Neural cell (in vitro differentiated cells): ENCODE results near the gene UCKL1. TPM values are rescaled to one million over a fixed set of nuclear protein-coding genes. Genes with fewer than 3 reads are reported as not detected.
"Not testable (repeated sequence)": the region's sequence is repeated elsewhere in the genome, so short reads cannot be mapped to it uniquely, and the experiment has no call there.

Experiments used
- H2AFZ ChIP-seq: fragments of 200-600, 300-800 bp; sonication (generic), shearing (Covaris generic); 2 replicates; pipeline ENCODE4 v1.6.0; 2014; ENCODE audit warnings: low read depth, mild to moderate bottlenecking, antibody characterized with exemption, low read length, moderate library complexity
- H3F3A ChIP-seq: fragments of 200-600 bp; shearing (Covaris generic); 2 replicates; pipeline ENCODE4 v1.6.1; 2016; ENCODE audit warnings: mild to moderate bottlenecking, moderate library complexity, mixed read lengths, antibody characterized with exemption, low read length; ENCODE audit not compliant: insufficient read depth, poor library complexity, severe bottlenecking
- H3K27ac ChIP-seq: fragments of 200-600, 300-800 bp; sonication (generic), shearing (Covaris generic); 2 replicates; pipeline ENCODE4 v1.5.1; 2014; ENCODE audit warnings: mild to moderate bottlenecking, low read length, moderate library complexity
- H3K27me3 ChIP-seq: fragments of 300-800, 200-600 bp; sonication (generic), shearing (Covaris generic); 2 replicates; pipeline ENCODE4 v1.6.0; 2014; ENCODE audit warnings: mild to moderate bottlenecking, low read depth, low read length, moderate library complexity; ENCODE audit not compliant: insufficient read depth
- H3K36me3 ChIP-seq: fragments of 300-800, 200-600 bp; sonication (generic), shearing (Covaris generic); 2 replicates; pipeline ENCODE4 v1.5.1; 2014; ENCODE audit warnings: mild to moderate bottlenecking, antibody characterized with exemption, low read length, moderate library complexity; ENCODE audit not compliant: insufficient read depth
- H3K4me2 ChIP-seq: fragments of 300-800, 200-600 bp; sonication (generic), shearing (Covaris generic); 2 replicates; pipeline ENCODE4 v1.6.0; 2014; ENCODE audit warnings: mild to moderate bottlenecking, low read length
- H3K4me3 ChIP-seq: fragments of 300-800, 200-600 bp; sonication (generic), shearing (Covaris generic); 2 replicates; pipeline ENCODE4 v1.5.1; 2014; ENCODE audit warnings: mild to moderate bottlenecking, low read length, moderate library complexity
- H3K79me2 ChIP-seq: fragments of 200-600 bp; shearing (Covaris generic); replicated peaks from 2 replicates; pipeline ENCODE4 v1.6.0; 2014; ENCODE audit warnings: mild to moderate bottlenecking, low read length, moderate library complexity; ENCODE audit not compliant: insufficient read depth
- H3K9ac ChIP-seq: fragments of 300-800, 200-600 bp; sonication (generic), shearing (Covaris generic); 2 replicates; pipeline ENCODE4 v1.6.1; 2016; ENCODE audit warnings: mild to moderate bottlenecking, low read length, mixed read lengths
- H3K9me2 ChIP-seq: fragments of 200-600 bp; shearing (Covaris generic); 2 replicates; pipeline ENCODE4 v1.6.1; 2016; ENCODE audit warnings: mild to moderate bottlenecking, low read length, mixed read lengths; ENCODE audit not compliant: insufficient read depth
- H3K9me3 ChIP-seq: fragments of 200-600, 300-800 bp; sonication (generic), shearing (Covaris generic); 2 replicates; pipeline ENCODE4 v1.6.1; 2016; ENCODE audit warnings: mild to moderate bottlenecking, mixed run types, low read length, moderate library complexity, mixed read lengths
- H4K20me1 ChIP-seq: fragments of 200-600 bp; shearing (Covaris generic); 2 replicates; pipeline ENCODE4 v1.6.1; 2016; ENCODE audit warnings: mild to moderate bottlenecking, mixed run types; ENCODE audit not compliant: insufficient read depth
- EP300 ChIP-seq: fragments of 450-650 bp; conservative IDR thresholded peaks from 2 replicates; pipeline ENCODE4 v1.6.1; 2014; ENCODE audit warnings: antibody characterized with exemption, mild to moderate bottlenecking, moderate library complexity; ENCODE audit not compliant: poor library complexity, severe bottlenecking
- EZH2 ChIP-seq: fragments of 200-600, 300-800 bp; shearing (Covaris generic), sonication (generic); IDR thresholded peaks from 2 replicates; pipeline ENCODE4 v1.6.1; 2014; ENCODE audit warnings: antibody characterized with exemption, low read length, borderline replicate concordance, mild to moderate bottlenecking; ENCODE audit not compliant: insufficient read depth, poor library complexity, severe bottlenecking
- MXI1 ChIP-seq: fragments of 450-650 bp; conservative IDR thresholded peaks from 2 replicates; pipeline ENCODE4 v1.6.1; 2014; ENCODE audit warnings: antibody characterized with exemption, mild to moderate bottlenecking; ENCODE audit not compliant: poor library complexity, severe bottlenecking
- POLR2AphosphoS5 ChIP-seq: IDR thresholded peaks from 2 replicates; pipeline ENCODE4 v1.6.1; 2012
- RAD21 ChIP-seq: fragments of 450-650 bp; conservative IDR thresholded peaks from 2 replicates; pipeline ENCODE4 v1.6.1; 2014; ENCODE audit warnings: antibody characterized with exemption, mild to moderate bottlenecking, moderate library complexity
- SMC3 ChIP-seq: fragments of 450-650 bp; conservative IDR thresholded peaks from 2 replicates; pipeline ENCODE4 v1.6.1; 2014; ENCODE audit warnings: antibody characterized with exemption, mild to moderate bottlenecking, moderate library complexity; ENCODE audit not compliant: poor library complexity
- TAF1 ChIP-seq: IDR thresholded peaks from 2 replicates; pipeline ENCODE4 v1.6.1; 2012; ENCODE audit warnings: low read depth
- polyA plus RNA-seq: library from polyadenylated mRNA; depleted of rRNA; stranded (reverse); fragments of >200 nt; gene quantifications from 2 replicates; pipeline ENCODE4 v1.2.3, GENCODE V29; 2014
- TF ChIP-seq, protein P1 (sequence below): IDR thresholded peaks from 2 replicates; pipeline ENCODE4 v1.6.1; 2012; ENCODE audit warnings: borderline replicate concordance
- TF ChIP-seq, protein P2 (sequence below): fragments of 450-650 bp; IDR thresholded peaks from 2 replicates; pipeline ENCODE4 v1.5.1; 2014; ENCODE audit warnings: antibody characterized with exemption, mild to moderate bottlenecking, moderate library complexity; ENCODE audit not compliant: poor library complexity, severe bottlenecking

Gene UCKL1
- polyA plus RNA-seq, 1 donor from 2014 or later: 58.9 TPM

DNA sequence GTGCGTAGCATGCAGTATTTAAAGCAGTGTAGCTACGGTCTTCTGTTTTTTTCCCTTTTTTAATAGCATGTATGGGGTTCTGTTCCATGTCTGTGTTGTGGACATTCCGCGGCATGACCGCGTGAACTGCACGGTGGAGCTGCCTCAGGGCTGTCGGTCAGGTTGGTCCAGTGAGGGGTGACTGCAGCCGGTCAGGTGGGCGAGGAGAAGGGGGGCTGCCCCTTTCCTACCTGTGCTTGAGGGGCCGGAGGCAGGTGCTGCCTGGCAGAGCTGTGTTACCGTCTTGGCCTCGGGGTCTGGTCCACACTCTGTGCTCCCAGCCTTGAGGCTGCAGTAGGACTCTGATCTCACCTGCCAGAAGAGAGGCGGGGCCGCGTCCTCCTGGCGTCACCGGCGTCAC is 24.5 kb downstream of the UCKL1 start:
- H3K9me3 ChIP-seq: no peaks in the 10 kb centered on the region
- H3F3A ChIP-seq: no peaks in the 10 kb centered on the region
- no peak overlapping the region for H3K9ac ChIP-seq
- H3K9me2 ChIP-seq: no peaks in the 10 kb centered on the region
- H2AFZ ChIP-seq: no peak overlapping the region
- H3K4me3 ChIP-seq: no peak overlapping the region
- no peak overlapping the region for H3K27ac ChIP-seq
- H3K36me3 ChIP-seq: peaks cover 3% of the 10 kb centered on the region
- H3K27me3 ChIP-seq: no peaks in the 10 kb centered on the region
- no peaks in the 10 kb centered on the region for H4K20me1 ChIP-seq
- H3K4me2 ChIP-seq: no peak overlapping the region
- TF ChIP-seq EZH2: no peak
- TF ChIP-seq, protein P1, sequence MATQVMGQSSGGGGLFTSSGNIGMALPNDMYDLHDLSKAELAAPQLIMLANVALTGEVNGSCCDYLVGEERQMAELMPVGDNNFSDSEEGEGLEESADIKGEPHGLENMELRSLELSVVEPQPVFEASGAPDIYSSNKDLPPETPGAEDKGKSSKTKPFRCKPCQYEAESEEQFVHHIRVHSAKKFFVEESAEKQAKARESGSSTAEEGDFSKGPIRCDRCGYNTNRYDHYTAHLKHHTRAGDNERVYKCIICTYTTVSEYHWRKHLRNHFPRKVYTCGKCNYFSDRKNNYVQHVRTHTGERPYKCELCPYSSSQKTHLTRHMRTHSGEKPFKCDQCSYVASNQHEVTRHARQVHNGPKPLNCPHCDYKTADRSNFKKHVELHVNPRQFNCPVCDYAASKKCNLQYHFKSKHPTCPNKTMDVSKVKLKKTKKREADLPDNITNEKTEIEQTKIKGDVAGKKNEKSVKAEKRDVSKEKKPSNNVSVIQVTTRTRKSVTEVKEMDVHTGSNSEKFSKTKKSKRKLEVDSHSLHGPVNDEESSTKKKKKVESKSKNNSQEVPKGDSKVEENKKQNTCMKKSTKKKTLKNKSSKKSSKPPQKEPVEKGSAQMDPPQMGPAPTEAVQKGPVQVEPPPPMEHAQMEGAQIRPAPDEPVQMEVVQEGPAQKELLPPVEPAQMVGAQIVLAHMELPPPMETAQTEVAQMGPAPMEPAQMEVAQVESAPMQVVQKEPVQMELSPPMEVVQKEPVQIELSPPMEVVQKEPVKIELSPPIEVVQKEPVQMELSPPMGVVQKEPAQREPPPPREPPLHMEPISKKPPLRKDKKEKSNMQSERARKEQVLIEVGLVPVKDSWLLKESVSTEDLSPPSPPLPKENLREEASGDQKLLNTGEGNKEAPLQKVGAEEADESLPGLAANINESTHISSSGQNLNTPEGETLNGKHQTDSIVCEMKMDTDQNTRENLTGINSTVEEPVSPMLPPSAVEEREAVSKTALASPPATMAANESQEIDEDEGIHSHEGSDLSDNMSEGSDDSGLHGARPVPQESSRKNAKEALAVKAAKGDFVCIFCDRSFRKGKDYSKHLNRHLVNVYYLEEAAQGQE: no peak
- TF ChIP-seq TAF1: no peak
- TF ChIP-seq RAD21: no peak
- TF ChIP-seq, protein P2, sequence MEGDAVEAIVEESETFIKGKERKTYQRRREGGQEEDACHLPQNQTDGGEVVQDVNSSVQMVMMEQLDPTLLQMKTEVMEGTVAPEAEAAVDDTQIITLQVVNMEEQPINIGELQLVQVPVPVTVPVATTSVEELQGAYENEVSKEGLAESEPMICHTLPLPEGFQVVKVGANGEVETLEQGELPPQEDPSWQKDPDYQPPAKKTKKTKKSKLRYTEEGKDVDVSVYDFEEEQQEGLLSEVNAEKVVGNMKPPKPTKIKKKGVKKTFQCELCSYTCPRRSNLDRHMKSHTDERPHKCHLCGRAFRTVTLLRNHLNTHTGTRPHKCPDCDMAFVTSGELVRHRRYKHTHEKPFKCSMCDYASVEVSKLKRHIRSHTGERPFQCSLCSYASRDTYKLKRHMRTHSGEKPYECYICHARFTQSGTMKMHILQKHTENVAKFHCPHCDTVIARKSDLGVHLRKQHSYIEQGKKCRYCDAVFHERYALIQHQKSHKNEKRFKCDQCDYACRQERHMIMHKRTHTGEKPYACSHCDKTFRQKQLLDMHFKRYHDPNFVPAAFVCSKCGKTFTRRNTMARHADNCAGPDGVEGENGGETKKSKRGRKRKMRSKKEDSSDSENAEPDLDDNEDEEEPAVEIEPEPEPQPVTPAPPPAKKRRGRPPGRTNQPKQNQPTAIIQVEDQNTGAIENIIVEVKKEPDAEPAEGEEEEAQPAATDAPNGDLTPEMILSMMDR: no peak
- TF ChIP-seq POLR2AphosphoS5: no peak
- no peak for TF ChIP-seq SMC3
- TF ChIP-seq MXI1: no peak
- TF ChIP-seq EP300: no peak
- no peaks in the 10 kb centered on the region for H3K79me2 ChIP-seq

GRCh38 chr20:63930971-63931553 is 25.2 kb downstream of the UCKL1 start:
- H3F3A ChIP-seq: no peaks in the 10 kb centered on the region
- no peaks in the 10 kb centered on the region for H3K79me2 ChIP-seq
- H3K9me2 ChIP-seq: no peaks in the 10 kb centered on the region
- H3K9ac ChIP-seq: no peak overlapping the region
- no peak overlapping the region for H2AFZ ChIP-seq
- no peaks in the 10 kb centered on the region for H4K20me1 ChIP-seq
- H3K4me3 ChIP-seq: no peak overlapping the region
- H3K27me3 ChIP-seq: no peaks in the 10 kb centered on the region
- H3K9me3 ChIP-seq: no peaks in the 10 kb centered on the region
- H3K4me2 ChIP-seq: no peak overlapping the region
- H3K27ac ChIP-seq: no peak overlapping the region
- TF ChIP-seq, protein P1: no peak
- TF ChIP-seq EZH2 (no peak), RAD21 (no peak), MXI1 (no peak), EP300 (no peak), SMC3 (no peak), POLR2AphosphoS5 (no peak), TAF1 (no peak)
- TF ChIP-seq, protein P2: no peak
- peaks cover 3% of the 10 kb centered on the region for H3K36me3 ChIP-seq

DNA sequence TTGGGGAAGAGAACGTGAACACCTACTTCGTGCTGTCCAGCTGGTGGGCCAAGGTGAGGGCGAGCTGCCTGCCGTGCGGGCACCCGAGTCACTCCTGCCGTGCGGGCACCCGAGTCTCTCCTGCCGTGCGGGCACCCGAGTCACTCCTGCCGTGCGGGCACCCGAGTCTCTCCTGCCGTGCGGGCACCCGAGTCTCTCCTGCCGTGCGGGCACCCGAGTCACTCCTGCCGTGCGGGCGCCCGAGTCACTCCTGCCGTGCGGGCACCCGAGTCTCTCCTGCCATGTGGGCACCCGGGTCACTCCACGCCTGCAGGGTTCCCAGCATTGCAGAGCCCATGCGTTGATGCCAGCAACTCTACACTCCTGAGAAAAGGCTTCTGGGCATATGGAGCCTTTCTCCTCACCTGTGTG is 26.7 kb downstream of the UCKL1 start:
- not testable (repeated sequence) for H3K27ac ChIP-seq, H2AFZ ChIP-seq, H3K4me3 ChIP-seq, H3K9ac ChIP-seq, H3K27me3 ChIP-seq, H3K9me2 ChIP-seq, H4K20me1 ChIP-seq, H3K9me3 ChIP-seq, H3K79me2 ChIP-seq, H3K4me2 ChIP-seq, H3K36me3 ChIP-seq, H3F3A ChIP-seq
